NCI-H1092 treated with DMSO at 0.1 percent for 48 hours (cell line): ENCODE results near the gene IFRD2.
A peak's percentile ranks its signal among the peaks of the same experiment; 100 is the strongest.
"Not testable (repeated sequence)": the region's sequence is repeated elsewhere in the genome, so short reads cannot be mapped to it uniquely, and the experiment has no call there.

Source experiments
- DNase-seq: peaks from one replicate; lab custom pipeline; 2025; lab: John Stamatoyannopoulos, UW

The IFRD2 gene

DNA sequence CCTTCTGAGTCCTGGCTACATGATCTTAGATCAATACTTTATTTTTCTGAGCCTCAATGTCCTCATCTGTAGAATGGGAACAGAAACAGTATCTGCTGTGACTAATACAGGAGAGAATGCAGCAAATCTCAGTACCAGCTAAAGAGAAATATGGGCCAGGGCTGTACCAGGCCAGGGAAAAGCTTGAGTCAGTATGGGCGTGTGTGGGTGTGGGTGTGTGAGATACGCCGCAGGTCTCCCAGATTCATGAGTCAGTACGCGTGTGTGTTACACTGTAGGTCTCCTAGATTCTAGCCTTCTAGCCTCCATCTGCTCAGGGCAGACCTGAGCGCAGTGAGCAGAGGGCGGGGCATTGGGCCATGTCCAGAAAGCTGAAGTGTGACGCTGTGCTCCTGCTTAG is 41.0 kb downstream of the IFRD2 start:
- no peak for DNase-seq

DNA sequence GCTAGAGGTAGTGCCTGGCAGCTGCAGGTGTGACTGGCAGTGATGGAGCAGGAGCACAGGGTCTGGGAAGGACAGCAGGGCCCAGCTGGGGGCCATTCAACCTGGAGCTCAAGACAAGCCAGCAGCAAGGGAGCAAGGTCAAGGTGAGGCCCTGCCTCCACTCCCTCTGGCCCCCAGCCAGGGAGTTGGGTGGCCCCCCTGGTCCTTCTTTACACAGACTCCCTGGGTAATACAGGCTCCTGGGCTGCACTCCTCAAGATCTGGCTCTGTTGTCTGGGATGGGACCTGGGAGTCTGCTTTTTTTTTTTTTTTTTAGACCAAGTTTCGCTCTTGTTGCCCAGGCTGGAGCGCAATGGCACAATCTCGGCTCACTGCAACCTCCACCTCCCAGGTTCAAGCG is 41.7 kb downstream of the IFRD2 start:
- DNase-seq = no peak

DNA sequence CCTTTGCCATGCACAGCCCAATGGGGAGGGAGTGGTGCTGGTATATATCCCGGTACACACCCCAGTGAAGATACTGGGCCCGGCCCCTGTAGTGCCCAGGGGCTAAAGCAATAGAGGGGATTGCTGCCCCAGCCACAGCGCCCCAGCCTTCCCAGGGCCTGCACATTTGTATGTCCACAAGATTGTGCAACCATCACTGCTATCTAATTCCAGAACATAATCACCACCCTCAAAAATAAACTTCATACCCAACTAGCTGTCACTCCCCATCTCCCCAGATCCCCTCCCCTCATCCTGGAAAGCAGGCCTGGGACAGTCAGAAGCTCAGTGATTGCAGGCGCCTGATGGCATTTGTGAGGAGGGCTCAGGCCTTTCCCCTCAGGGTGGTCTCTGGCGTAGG is 42.8 kb downstream of the IFRD2 start:
- DNase-seq = no peak

DNA sequence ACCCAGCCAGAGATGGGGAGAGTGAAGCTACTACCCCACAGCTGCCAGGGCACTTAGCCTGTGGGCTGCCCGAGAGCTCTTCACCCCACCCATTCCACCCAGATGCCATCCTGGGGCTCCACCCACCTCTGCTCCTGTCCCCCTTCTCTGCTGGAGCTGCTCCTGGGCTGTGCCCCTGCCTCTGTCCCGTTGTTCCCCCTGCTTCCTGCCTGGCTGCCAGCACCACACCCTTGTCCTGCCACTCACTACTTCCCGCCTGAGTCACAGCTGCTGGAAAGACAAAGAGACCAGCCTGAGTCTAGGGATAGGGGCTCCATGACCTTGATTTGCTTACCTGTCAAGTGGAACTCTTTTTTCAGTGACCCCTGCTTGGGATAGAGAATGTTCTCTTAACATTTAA is 43.8 kb downstream of the IFRD2 start:
- DNase-seq = no peak

DNA sequence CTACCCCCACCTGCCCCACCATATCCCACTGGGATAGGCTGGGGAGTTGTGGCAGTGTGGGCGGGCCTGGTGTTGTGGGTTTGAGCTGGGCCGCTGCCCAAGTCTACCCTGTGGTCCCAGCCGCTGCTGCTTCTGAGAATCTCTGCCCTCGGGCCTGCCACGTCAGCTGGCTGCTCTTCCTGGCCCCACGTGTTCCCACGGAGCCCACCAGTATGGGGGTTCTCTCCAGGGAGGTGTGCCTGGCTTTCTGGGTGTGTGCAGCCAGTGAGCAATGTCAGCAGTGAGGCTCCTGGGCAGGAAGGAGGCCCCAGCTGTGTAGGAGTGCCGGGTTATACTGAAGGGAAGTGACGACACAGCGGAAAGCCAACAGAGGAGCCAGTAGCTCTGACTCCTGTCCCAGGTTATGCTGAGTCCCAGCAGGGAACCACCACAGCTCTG is 45.7 kb downstream of the IFRD2 start:
- DNase-seq = no peak

DNA sequence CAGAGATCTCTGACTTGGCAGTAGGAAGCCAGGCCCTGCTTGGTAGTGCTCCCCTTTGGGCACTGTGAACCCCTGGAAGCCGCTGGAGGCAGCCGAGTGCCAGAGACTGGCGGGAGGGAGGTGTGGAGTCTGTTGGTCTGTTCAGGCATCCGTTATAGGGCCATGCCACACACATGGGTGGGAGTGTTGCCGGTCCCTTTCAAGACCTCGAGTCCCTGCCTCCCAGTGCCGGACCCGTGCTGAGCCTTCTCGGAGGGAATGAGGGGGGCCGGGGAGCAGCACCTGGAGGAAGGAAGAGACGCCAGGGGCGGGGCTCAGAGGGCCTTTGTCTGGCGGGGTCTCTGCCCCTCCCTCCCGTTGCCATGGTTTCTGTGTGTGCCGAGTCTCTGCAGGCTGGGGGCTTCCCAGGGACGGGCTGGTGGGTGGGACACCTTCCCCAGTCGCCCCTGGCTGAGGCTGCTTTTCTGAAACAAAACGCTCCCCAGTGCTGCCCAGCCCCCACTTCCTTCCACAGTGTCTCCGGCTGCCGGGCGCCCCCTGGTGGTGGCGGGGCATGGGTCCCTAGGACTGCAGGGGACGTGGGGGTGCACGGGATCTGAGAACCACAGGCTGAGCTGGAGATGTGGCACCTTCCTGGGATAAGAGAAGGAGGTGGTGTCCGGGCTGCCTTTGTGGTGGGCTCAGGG is 46.3 kb downstream of the IFRD2 start:
- peak; percentile 60 for DNase-seq

DNA sequence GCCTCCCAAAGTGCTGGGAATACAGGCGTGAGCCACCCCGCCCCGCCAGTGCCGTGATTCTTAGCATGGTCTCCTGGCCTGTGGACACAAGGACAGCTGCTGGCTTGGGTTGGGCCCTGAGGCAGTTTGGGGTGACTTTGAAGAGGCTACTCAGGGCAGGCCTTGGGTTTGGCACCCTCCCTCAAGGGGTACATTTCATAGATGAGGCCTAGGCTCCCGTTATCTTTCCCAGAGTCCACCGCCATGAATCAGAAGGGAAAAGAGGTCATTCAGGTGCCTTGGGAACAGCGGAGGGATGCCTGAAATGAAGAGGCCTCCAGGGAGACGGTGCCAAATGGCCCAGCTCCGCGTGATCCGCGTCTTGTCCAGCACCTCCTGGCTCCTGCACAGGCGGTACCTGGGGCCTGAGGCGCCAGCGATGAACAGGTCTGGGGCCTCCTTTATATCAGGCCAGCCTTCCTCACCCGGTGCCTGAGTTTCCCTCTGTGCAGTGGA is 46.9 kb downstream of the IFRD2 start:
- no peak for DNase-seq

DNA sequence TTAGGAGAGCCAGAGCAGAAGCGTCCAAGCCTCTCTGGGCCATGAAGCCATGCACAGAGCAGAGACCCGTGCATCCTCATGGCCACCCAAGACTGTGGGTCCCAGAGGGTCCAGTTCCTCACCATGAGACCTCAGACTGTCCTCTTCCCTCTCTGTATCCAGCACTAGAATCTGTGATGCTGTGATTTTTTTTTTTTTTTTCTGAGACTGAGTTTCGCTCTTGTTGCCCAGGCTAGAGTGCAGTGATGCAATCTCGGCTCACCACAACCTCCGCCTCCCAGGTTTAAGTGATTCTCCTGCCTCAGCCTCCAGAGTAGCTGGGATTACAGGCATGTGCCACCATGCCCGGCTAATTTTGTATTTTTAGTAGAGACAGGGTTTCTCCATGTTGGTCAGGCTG is 47.4 kb downstream of the IFRD2 start:
- not testable (repeated sequence) for DNase-seq

DNA sequence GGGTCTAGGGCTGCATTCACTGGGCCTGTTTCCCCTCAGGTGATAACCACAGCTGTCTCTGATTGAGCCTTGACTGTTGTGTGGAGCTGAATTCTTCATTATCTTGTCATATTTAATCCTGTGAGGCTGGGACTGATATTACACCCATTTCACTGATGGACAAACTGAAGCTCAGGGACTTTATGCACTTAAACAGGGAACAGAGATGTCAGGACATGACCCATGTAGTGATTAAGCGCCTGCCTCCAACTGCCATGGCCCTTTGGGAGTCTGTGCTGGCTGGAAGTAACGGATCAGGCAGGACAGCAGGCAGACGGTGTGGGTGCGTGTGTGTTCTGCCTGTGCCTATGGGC is 48.7 kb downstream of the IFRD2 start:
- DNase-seq = no peak

DNA sequence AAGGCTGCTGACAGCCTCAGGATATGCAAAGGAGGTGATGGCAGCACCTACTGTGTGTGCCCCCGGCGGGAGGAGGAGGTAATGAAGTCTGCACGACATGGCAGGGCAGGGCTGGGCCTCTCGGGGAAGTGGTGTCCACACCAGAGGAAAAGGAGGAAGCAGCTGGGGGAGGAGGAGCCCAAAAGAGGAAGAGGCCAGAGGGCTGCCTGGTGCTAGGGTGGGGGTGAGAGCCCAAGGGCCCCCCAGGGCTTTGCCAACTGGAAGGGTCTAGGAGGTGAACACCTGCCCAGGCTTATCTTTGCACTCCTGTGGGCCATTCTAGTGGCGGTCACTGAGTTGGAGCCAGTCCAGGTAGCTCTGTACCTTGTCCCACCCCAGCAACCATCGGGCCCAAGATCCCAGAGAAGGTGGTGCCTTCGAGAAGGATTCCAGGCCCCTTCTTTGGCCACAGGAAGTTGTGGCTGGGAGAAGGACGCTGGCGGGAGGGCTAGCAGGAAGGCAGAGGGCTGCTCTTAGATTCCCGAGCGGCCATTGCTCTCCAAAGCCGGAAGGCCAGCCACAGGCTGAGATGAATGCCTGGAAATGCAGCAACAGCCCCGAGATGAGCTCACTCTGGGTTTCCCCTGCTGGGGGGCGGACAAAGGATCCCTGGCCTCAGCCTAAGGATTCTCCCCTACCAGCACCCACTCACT is 49.2 kb downstream of the IFRD2 start:
- no peak for DNase-seq

DNA sequence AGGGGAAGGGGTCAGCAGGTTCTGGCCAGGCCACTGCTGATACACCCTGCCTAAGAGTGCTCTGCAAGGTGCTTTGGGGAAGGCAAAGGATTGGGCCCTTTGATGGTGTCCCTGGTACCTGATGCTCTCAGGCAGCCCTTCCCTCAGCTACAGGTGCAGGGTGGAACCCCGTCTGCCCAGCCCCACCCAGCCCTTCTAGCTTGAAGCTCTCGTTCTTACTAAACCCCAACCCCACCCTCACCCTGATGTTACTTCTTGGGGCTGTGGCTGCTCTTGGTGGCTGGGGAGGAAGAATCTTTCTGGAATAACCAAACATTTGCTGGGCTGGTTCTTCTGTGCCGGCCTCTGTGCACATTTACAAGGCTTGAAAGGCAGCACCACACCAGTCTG is 49.9 kb downstream of the IFRD2 start:
- no peak for DNase-seq

DNA sequence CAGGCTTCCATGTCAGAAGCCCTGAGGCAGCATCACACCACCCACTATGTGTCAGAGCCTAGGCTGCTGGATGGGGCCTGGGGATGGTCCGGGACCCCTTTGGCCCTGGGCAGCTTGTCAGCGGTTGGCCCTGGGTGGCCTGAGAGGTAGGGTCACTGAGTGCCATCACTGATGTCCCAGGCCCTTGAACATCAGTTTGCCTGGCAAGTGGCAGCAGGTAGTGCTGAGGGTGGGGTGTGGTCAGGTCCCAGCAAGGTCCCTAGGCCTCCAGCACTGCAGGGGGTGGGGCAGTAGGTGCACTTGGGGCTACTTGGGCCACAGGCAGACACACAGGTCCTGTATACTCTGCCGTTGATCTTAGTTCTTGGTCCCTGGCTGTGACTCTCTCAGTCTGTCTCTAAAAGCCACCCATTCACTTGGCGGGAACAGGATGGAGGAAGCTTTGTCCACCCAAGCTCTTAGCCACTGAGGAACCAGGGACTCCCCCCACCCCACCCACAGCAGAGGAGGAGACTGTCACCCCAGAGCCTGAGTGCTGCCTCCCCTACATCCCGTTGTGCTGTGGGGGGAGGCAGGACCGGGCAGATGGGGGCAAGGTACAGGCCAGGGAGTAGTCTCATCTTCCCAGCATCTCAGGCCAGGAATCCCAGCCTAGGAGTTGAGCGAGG is 50.4 kb downstream of the IFRD2 start:
- DNase-seq = no peak

DNA sequence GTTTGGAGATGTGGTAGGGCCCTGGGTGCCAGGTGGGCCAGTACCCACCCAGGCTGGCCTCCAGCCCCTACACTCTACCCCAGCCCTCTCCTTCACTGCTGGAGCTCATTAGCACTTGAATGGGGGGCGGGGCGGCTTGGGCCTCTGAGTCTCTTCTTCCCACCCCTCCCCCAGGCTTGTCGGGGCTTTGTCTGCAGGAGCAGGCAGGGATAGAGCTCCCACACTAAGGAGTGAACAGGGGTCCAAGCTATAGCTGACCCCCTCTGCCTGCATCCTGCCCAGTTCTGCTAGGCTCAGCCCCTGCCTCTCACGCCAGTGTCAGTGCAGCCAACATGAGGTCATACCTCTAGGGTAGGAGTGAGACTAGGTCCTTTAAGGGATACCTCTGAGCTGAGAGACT is 51.1 kb downstream of the IFRD2 start:
- DNase-seq = no peak

DNA sequence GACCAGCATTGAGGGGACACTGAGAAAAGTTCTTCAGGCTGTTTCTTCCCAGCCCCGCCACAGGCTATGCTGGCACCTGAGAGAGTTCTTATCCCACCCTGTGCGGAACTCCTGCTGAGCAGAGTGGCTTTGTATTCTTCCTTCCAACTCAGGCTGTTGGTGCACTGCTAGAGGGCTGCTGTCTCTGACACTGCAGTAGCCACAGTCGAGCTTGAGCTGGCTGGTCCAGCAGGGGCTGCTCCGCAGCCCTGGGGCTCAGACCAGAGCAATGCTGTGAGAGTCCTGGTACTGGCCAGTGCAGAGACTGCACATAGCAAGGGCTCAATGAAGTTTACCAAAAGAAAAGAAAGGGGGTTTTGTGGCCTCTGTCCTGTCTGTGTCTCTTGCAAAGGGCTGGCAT is 52.6 kb downstream of the IFRD2 start:
- no peak for DNase-seq

DNA sequence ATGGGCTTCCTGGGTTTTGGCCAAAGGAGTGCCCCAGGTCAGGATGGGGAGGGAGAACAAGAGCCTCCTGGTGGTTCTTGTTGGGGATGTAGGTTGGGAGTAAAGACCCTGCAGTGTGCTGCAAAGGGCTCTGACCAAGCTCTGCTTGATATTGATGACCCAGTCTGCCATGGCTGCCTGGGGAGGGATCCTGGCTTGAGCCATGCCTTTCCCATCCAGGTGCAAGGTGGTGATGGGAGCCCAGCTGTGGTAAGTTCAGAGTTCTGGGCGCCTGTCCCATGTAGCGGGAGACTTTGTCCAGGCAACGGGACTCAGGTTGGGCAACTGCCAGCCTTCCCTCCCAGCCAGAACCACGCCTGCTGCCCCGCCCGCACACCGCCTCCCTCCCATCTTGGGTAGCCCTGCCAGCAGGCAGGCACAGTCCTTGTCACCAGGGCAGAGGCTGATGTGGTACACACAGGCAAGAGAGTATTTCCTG is 53.6 kb downstream of the IFRD2 start:
- DNase-seq = no peak

DNA sequence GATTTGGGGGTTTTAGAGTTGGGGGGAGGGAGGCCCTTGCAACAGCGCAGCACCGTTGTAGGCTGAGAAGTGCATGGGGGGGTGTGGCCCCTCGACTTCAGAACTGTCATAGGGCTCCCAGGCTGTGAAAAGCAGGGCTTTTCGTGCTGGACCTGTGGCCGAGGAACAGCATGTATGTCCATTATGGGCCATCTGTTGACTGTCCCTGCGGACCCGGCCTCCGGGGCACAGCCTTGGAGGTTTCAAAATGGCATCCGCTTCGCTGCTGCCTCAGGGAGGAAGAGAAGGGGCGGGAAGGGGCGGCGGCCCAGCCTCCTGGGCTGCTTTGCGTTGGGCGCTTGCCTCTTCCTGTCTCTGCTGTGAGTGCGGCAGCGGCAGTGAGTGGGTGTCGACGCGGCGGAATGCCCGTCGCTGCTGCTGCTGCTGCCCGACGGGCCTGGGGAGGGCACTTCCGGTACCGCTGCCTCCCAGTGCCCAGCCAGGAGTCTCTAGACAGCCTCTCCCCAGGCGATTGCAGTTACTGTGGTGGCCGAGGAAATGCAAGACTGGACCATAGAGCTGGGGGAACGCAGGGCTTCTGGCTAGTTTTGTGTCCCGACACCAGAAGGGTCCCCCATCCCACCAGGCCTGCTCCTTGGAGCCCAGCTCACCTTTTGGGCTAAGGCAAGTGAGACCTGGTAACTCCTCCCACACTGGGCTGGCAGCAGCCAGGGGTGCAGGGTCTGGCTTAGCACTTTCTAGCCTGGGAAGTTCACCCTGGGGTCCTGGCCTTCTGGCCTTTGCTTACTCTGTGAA is 54.3 kb downstream of the IFRD2 start:
- DNase-seq = peak; percentile 47
